HEK293T (cell line): ENCODE results near the gene CELF1.

Experiments
- BHLHE40 ChIP-seq: fragments of 450-650 bp; IDR thresholded peaks from 2 replicates; pipeline ENCODE4 v1.6.1; 2016; ENCODE audit warnings: mild to moderate bottlenecking, moderate library complexity, borderline replicate concordance
- ELF4 ChIP-seq: fragments of 450-650 bp; IDR thresholded peaks from 2 replicates; pipeline ENCODE4 v1.6.1; 2017; ENCODE audit warnings: antibody characterized with exemption
- FOXK2 ChIP-seq: fragments of 450-650 bp; IDR thresholded peaks from 2 replicates; pipeline ENCODE4 v1.6.1; 2016; ENCODE audit warnings: mild to moderate bottlenecking
- FOXM1 ChIP-seq: fragments of 450-650 bp; IDR thresholded peaks from 2 replicates; pipeline ENCODE4 v1.6.1; 2017; ENCODE audit warnings: mild to moderate bottlenecking, borderline replicate concordance
- L3MBTL2 ChIP-seq: fragments of 450-650 bp; conservative IDR thresholded peaks from 2 replicates; pipeline ENCODE4 v1.6.1; 2016; ENCODE audit warnings: mild to moderate bottlenecking
- LEF1 ChIP-seq: fragments of 450-650 bp; IDR thresholded peaks from 2 replicates; pipeline ENCODE4 v1.6.1; 2017; ENCODE audit warnings: mild to moderate bottlenecking, borderline replicate concordance
- NFRKB ChIP-seq: fragments of 450-650 bp; IDR thresholded peaks from 2 replicates; pipeline ENCODE4 v1.6.1; 2016; ENCODE audit warnings: mild to moderate bottlenecking, moderate library complexity
- SP1 ChIP-seq: fragments of 450-650 bp; IDR thresholded peaks from 2 replicates; pipeline ENCODE4 v1.6.1; 2017
- SUZ12 ChIP-seq: fragments of 450-650 bp; IDR thresholded peaks from 2 replicates; pipeline ENCODE4 v1.6.1; 2016; ENCODE audit warnings: mild to moderate bottlenecking

DNA sequence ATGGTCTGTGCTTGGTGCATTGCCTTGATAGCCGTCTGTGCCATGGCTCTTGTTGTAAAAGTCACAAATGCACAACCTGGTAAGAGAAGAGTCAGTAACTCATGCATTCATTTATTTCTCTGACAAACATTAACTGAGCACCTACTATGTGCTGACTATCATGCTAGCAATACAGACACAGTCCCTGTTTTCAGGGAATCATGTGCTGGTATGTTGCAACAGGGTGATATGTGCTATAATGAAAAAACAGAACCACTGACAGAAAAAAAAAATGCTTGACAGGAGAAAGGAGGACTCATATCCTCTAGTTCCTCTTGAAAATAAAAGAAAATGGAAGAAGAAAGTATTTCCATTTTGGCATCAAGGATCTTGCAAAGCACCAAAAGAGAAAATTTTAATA is 69.5 kb downstream of the CELF1 start:
- no peak for TF ChIP-seq NFRKB
- no peak for TF ChIP-seq SP1
- TF ChIP-seq L3MBTL2: no peak
- no peak for TF ChIP-seq SUZ12
- no peak for TF ChIP-seq FOXM1
- no peak for TF ChIP-seq ELF4
- TF ChIP-seq BHLHE40: no peak
- TF ChIP-seq LEF1: no peak
- no peak for TF ChIP-seq FOXK2
